Caco-2 (cell line): ENCODE results near the gene DVL1. TPM values are rescaled to one million over a fixed set of nuclear protein-coding genes. Genes with fewer than 3 reads are reported as not detected.
"Not testable (repeated sequence)": the region's sequence is repeated elsewhere in the genome, so short reads cannot be mapped to it uniquely, and the experiment has no call there.

ENCODE experiments used
- BruUV-seq: library from RNA; stranded (reverse); fragments of 400-500 nt; replicated peaks from 2 replicates; lab custom pipeline; 2021; lab: Mats Ljungman, UMichigan
- CTCF ChIA-PET: fragments of 300-600 bp; sonication (Branson Sonifier 250); formaldehyde crosslinking; loops from one replicate; lab custom pipeline; 2022; ENCODE audit warnings: antibody characterized with exemption; lab: Charles Lee
- POLR2A ChIA-PET: fragments of 300-600 bp; sonication (Branson Sonifier 250); formaldehyde crosslinking; loops from one replicate; lab custom pipeline; 2022; ENCODE audit warnings: antibody characterized with exemption; lab: Charles Lee
- DNase-seq, 2 experiments: peaks; one replicate each; pipeline versions ENCODE4 v3.0.0 to v3.0.0-alpha.2; 2020 to 2022
- H3K27me3 ChIP-seq: replicated peaks from 2 replicates; pipeline ENCODE4 v1.6.0; 2011; ENCODE audit warnings: low read length; ENCODE audit not compliant: control insufficient read depth, insufficient read depth
- H3K36me3 ChIP-seq: 2 replicates; pipeline ENCODE4 v1.5.1; 2011; ENCODE audit warnings: low read length; ENCODE audit not compliant: control insufficient read depth, insufficient read depth
- H3K4me1 ChIP-seq: fragments of 250-450 bp; sonication (Bioruptor Pico); 2 replicates; pipeline ENCODE4 v1.5.1; 2020; ENCODE audit warnings: mild to moderate bottlenecking
- H3K4me3 ChIP-seq: 2 replicates; pipeline ENCODE4 v1.5.1; 2011; ENCODE audit warnings: low read depth, mild to moderate bottlenecking, control low read depth, low read length
- H3K9me3 ChIP-seq: fragments of 250-450 bp; sonication (Bioruptor Pico); 2 replicates; pipeline ENCODE4 v1.5.1; 2020; ENCODE audit warnings: mild to moderate bottlenecking, moderate library complexity
- H3K27ac Mint-ChIP-seq: one replicate; pipeline ENCODE4 v1.8.0; 2022; ENCODE audit warnings: mixed read lengths; ENCODE audit not compliant: unreplicated experiment
- H3K27me3 Mint-ChIP-seq: one replicate; pipeline ENCODE4 v1.8.0; 2022; ENCODE audit warnings: mixed read lengths; ENCODE audit not compliant: insufficient read depth, unreplicated experiment
- H3K36me3 Mint-ChIP-seq: one replicate; pipeline ENCODE4 v1.8.0; 2022; ENCODE audit warnings: mild to moderate bottlenecking, mixed read lengths; ENCODE audit not compliant: insufficient read depth, unreplicated experiment
- H3K4me1 Mint-ChIP-seq: one replicate; pipeline ENCODE4 v1.8.0; 2022; ENCODE audit warnings: low read depth, mixed read lengths; ENCODE audit not compliant: unreplicated experiment
- H3K4me3 Mint-ChIP-seq: one replicate; pipeline ENCODE4 v1.8.0; 2022; ENCODE audit warnings: mild to moderate bottlenecking, moderate library complexity, mixed read lengths; ENCODE audit not compliant: unreplicated experiment
- H3K9me3 Mint-ChIP-seq: one replicate; pipeline ENCODE4 v1.8.0; 2022; ENCODE audit warnings: mixed read lengths; ENCODE audit not compliant: unreplicated experiment
- intact Hi-C: fragments of 100-400 bp; cut with micrococcal nuclease; formaldehyde crosslinking; loops from one replicate; pipeline ENCODE4 v1.10.0; 2022; ENCODE audit not compliant: unreplicated experiment
- total RNA-seq: library from RNA; stranded (reverse); gene quantifications from 2 replicates; pipeline ENCODE4 v1.2.3, GENCODE V29; 2022
- TF ChIP-seq, protein P1 (sequence below), 2 experiments: fragments of 200-600 bp in 1 of 2; IDR thresholded peaks; 1 replicate in 1 of 2; 2 replicates in 1 of 2; pipeline versions ENCODE4 v1.5.1 to v1.8.0; 2011 to 2022; ENCODE audit warnings: antibody characterized with exemption in 1 of 2, control low read depth in 1 of 2, inconsistent platforms in 1 of 2, low read depth in 1 of 2, low read length in 1 of 2, mild to moderate bottlenecking in 1 of 2, moderate library complexity in 1 of 2; ENCODE audit not compliant: insufficient read depth in 1 of 2, severe bottlenecking in 1 of 2, unreplicated experiment in 1 of 2

The DVL1 gene
- total RNA-seq, 1 experiment from 2014 or later: 40.6 TPM

DNA sequence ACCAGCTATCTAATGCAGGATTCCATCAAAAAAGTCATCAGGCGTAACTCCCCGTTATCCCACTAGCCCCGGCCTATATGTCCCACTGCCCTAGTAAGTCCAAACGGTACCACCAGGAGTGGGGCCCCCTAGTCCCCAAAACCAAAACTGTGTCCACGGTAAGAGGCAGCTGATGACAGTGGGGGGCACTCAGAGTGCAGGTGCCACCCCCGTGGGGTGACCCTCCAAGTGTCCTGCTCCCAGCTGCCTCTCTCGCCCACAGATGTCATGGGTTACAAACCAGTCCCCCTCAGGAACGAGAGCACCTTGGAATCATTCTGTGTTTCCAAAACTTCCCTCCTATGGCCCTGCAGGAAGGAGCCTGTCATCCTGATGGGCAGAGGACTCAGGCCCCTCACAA, 36.7 kb upstream of the DVL1 start:
- no peak overlapping the region for H3K4me3 ChIP-seq
- H3K36me3 ChIP-seq: peaks cover 2% of the 10 kb centered on the region
- H3K4me1 ChIP-seq: no peaks in the 10 kb centered on the region
- H3K4me1 Mint-ChIP-seq: no peaks in the 10 kb centered on the region
- H3K9me3 ChIP-seq: no peaks in the 10 kb centered on the region
- H3K27me3 ChIP-seq: no peaks in the 10 kb centered on the region
- DNase-seq: no peak
- CTCF ChIA-PET: no interaction called here
- intact Hi-C loops: no loop called here
- no peak overlapping the region for H3K27ac Mint-ChIP-seq
- POLR2A ChIA-PET: no interaction called here
- TF ChIP-seq, protein P1, sequence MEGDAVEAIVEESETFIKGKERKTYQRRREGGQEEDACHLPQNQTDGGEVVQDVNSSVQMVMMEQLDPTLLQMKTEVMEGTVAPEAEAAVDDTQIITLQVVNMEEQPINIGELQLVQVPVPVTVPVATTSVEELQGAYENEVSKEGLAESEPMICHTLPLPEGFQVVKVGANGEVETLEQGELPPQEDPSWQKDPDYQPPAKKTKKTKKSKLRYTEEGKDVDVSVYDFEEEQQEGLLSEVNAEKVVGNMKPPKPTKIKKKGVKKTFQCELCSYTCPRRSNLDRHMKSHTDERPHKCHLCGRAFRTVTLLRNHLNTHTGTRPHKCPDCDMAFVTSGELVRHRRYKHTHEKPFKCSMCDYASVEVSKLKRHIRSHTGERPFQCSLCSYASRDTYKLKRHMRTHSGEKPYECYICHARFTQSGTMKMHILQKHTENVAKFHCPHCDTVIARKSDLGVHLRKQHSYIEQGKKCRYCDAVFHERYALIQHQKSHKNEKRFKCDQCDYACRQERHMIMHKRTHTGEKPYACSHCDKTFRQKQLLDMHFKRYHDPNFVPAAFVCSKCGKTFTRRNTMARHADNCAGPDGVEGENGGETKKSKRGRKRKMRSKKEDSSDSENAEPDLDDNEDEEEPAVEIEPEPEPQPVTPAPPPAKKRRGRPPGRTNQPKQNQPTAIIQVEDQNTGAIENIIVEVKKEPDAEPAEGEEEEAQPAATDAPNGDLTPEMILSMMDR (IDR thresholded peaks at IDR 0.05; ENCODE audit: insufficient read depth in 1 of 2, low read depth in 1 of 2, low read length in 1 of 2, severe bottlenecking in 1 of 2, unreplicated experiment in 1 of 2): no peak
- no peaks in the 10 kb centered on the region for H3K27me3 Mint-ChIP-seq
- H3K4me3 Mint-ChIP-seq: no peak overlapping the region
- BruUV-seq: no TSS peak
- peaks cover 8% of the 10 kb centered on the region for H3K9me3 Mint-ChIP-seq
- peaks cover 66% of the 10 kb centered on the region for H3K36me3 Mint-ChIP-seq

- H3K4me1 ChIP-seq, BruUV-seq, H3K4me3 ChIP-seq, DNase-seq, POLR2A ChIA-PET, intact Hi-C loops, H3K9me3 ChIP-seq, H3K27me3 ChIP-seq, H3K4me1 Mint-ChIP-seq, H3K4me3 Mint-ChIP-seq, H3K27ac Mint-ChIP-seq, H3K27me3 Mint-ChIP-seq, H3K9me3 Mint-ChIP-seq, CTCF ChIA-PET, H3K36me3 ChIP-seq: not testable (repeated sequence)
- H3K36me3 Mint-ChIP-seq: peaks cover 60% of the 10 kb centered on the region
These were observed 36.1 kb upstream of the DVL1 start for GRCh38 chr1:1385339-1385738.

DNA sequence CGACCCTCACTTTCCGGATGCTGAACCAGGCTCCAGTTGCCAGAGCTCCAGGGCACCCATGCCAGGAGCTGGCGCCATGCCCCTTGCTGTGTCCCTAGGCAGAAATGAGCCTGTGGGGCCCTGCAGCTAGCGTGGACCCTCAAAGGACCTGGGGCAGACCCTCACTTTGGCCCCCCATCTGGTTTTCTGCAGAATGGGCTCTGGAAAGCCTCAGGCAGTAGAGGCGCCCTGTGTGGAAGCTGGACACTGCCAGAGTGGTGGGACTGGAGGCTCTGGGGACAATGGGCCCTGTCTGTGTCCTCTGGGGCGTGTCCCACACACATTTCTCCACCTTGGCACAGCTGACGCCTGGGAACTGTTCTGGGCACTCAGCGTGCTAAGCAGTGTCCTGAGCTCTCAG, 32.1 kb upstream of the DVL1 start:
- CTCF ChIA-PET: no interaction called here
- Mint-ChIP-seq H3K4me3 (no peak overlapping the region), H3K27ac (no peak overlapping the region)

More for the DNA sequence above, 32.1 kb upstream of the DVL1 start:
- Histone ChIP-seq H3K9me3 (no peaks in the 10 kb centered on the region), H3K4me1 (no peaks in the 10 kb centered on the region), H3K4me3 (no peak overlapping the region), H3K27me3 (no peaks in the 10 kb centered on the region), H3K36me3 (peaks cover 2% of the 10 kb centered on the region; the same call in 1 of the 2 replicates)
- H3K4me1 Mint-ChIP-seq: no peaks in the 10 kb centered on the region
- peaks cover 19% of the 10 kb centered on the region for H3K36me3 Mint-ChIP-seq
- DNase-seq: no peak
- POLR2A ChIA-PET: no interaction called here
- peaks cover 8% of the 10 kb centered on the region for H3K9me3 Mint-ChIP-seq
- no TSS peak for BruUV-seq
- TF ChIP-seq, protein P1 (IDR thresholded peaks at IDR 0.05; ENCODE audit: insufficient read depth in 1 of 2, low read depth in 1 of 2, low read length in 1 of 2, severe bottlenecking in 1 of 2, unreplicated experiment in 1 of 2): no peak
- intact Hi-C loops: no loop called here
- no peaks in the 10 kb centered on the region for H3K27me3 Mint-ChIP-seq
